PC-9 (cell line): ENCODE measurements around the gene CFAP99. TPM values are rescaled to one million over a fixed set of nuclear protein-coding genes. Genes with fewer than 3 reads are reported as not detected.

Experiments
- BruUV-seq: library from RNA; stranded (reverse); fragments of 400-500 nt; replicated peaks from 2 replicates; lab custom pipeline; 2021; lab: Mats Ljungman, UMichigan
- CTCF ChIA-PET: fragments of 300-600 bp; sonication (Branson Sonifier 250); formaldehyde crosslinking; loops from one replicate; lab custom pipeline; 2022; ENCODE audit warnings: antibody characterized with exemption; lab: Charles Lee
- POLR2A ChIA-PET: fragments of 300-600 bp; sonication (Branson Sonifier 250); formaldehyde crosslinking; loops from one replicate; lab custom pipeline; 2022; ENCODE audit warnings: antibody characterized with exemption; ENCODE audit not compliant: unreplicated experiment; lab: Charles Lee
- DNase-seq, 2 experiments: peaks; one replicate each; pipeline versions ENCODE4 v3.0.0 to v3.0.0-alpha.2; 2015 to 2022; ENCODE audit warnings: mixed read lengths in 1 of 2
- H2AFZ ChIP-seq: fragments of 200-600 bp; sonication (generic); 2 replicates; pipeline ENCODE4 v1.8.1; 2017; ENCODE audit warnings: antibody characterized with exemption
- H3F3A ChIP-seq: fragments of 200-600 bp; sonication (generic); 2 replicates; pipeline ENCODE4 v1.8.1; 2017; ENCODE audit warnings: antibody characterized with exemption, mild to moderate bottlenecking, low read depth; ENCODE audit not compliant: insufficient read depth
- H3K27ac ChIP-seq: fragments of 200-600 bp; sonication (generic); 2 replicates; pipeline ENCODE4 v1.6.1; 2016; ENCODE audit warnings: mixed run types
- H3K27me3 ChIP-seq: fragments of 200-600 bp; sonication (generic); 2 replicates; pipeline ENCODE4 v1.6.1; 2016; ENCODE audit warnings: low read depth, mixed run types; ENCODE audit not compliant: insufficient read depth
- H3K36me3 ChIP-seq: fragments of 200-600 bp; sonication (generic); 2 replicates; pipeline ENCODE4 v1.6.1; 2016; ENCODE audit warnings: low read depth, mixed run types
- H3K4me1 ChIP-seq: fragments of 200-600 bp; sonication (generic); replicated peaks from 2 replicates; pipeline ENCODE4 v1.6.1; 2016; ENCODE audit warnings: mixed run types; ENCODE audit not compliant: insufficient read depth
- H3K4me2 ChIP-seq: fragments of 200-600 bp; sonication (generic); 2 replicates; pipeline ENCODE4 v1.6.1; 2017; ENCODE audit warnings: mixed run types
- H3K4me3 ChIP-seq: fragments of 200-600 bp; sonication (generic); 2 replicates; pipeline ENCODE4 v1.6.1; 2016; ENCODE audit warnings: mixed run types
- H3K79me2 ChIP-seq: fragments of 200-600 bp; sonication (generic); 2 replicates; pipeline ENCODE4 v1.6.1; 2017; ENCODE audit warnings: low read depth, mixed run types
- H3K9me2 ChIP-seq: fragments of 200-600 bp; sonication (generic); 2 replicates; pipeline ENCODE4 v1.8.1; 2017; ENCODE audit warnings: mild to moderate bottlenecking; ENCODE audit not compliant: insufficient read depth
- H3K9me3 ChIP-seq: fragments of 200-600 bp; sonication (generic); 2 replicates; pipeline ENCODE4 v1.8.1; 2016; ENCODE audit warnings: low read depth; ENCODE audit not compliant: insufficient read depth
- H4K20me1 ChIP-seq: fragments of 200-600 bp; sonication (generic); 2 replicates; pipeline ENCODE4 v1.8.1; 2017; ENCODE audit not compliant: insufficient read depth
- EZH2 ChIP-seq: fragments of 200-600 bp; sonication (generic); IDR thresholded peaks from 2 replicates; pipeline ENCODE4 v1.8.0; 2017; ENCODE audit warnings: antibody characterized with exemption, low read depth
- intact Hi-C: fragments of 100-400 bp; cut with micrococcal nuclease; formaldehyde crosslinking; loops from one replicate; pipeline ENCODE4 v1.10.0; 2022; ENCODE audit not compliant: unreplicated experiment
- total RNA-seq: library from RNA; stranded (reverse); gene quantifications from 2 replicates; pipeline ENCODE4 v1.2.3, GENCODE V29; 2021
- TF ChIP-seq, protein P1 (sequence below): fragments of 200-600 bp; sonication (generic); conservative IDR thresholded peaks from 2 replicates; pipeline ENCODE4 v1.6.1; 2017; ENCODE audit warnings: mixed run types, antibody characterized with exemption, mild to moderate bottlenecking, moderate library complexity

Gene CFAP99
- total RNA-seq, 1 experiment from 2014 or later: 0.85 TPM

DNA sequence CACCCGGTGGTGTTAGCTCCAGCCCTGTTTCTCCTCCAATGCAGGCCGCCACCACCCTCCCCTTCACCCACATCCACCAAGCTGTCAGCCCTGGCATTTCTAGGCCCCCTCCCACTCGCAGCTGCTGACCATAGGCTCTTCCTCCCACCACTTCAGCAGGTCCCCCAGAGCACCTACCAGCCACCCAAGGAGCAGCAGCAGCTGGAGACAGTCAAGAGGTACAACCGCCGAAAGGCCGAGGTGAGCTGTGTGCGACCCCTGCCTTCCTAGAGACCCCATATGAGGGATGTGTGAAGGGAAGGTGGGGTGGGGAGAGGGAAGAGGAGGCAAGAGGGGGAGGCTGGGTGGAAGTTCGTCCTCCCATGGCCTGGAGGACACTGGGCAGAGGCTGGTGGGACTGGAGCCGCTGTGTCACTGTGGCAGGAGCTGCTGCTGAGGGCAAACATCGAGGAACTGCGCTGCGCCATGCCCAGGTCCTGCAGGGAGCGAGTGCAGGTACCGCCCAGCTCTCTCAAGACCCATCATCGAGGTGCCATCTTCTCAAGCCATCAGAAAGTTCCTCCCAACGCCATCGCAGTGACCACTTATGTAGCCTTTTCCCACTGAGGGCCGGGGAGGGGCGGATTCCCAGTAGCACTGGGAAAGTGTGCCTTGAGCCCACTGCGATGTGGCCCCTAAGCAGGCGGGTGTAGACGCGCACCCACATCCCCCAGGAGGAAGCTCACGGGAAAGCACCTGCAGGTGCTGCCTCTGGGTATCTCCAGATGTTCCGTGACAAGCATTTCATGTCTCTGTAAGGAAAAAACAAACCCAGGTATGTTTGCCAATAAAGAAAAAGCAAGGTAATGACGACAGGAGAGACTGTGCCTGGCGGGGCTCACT, 31.0 kb downstream of the CFAP99 start:
- intact Hi-C loops: no loop called here
- no peak overlapping the region for H2AFZ ChIP-seq
- H3K9me2 ChIP-seq: no peaks in the 10 kb centered on the region
- no peaks in the 10 kb centered on the region for H4K20me1 ChIP-seq
- H3K4me3 ChIP-seq: no peak overlapping the region
- DNase-seq: no peak
- ChIA-PET CTCF (no interaction called here), POLR2A (no interaction called here)
- no peak overlapping the region for H3K4me2 ChIP-seq
- no peaks in the 10 kb centered on the region for H3F3A ChIP-seq
- peaks cover 47% of the 10 kb centered on the region for H3K27me3 ChIP-seq
- BruUV-seq: no TSS peak
- H3K9me3 ChIP-seq: no peaks in the 10 kb centered on the region
- H3K36me3 ChIP-seq: no peaks in the 10 kb centered on the region
- TF ChIP-seq, protein P1, sequence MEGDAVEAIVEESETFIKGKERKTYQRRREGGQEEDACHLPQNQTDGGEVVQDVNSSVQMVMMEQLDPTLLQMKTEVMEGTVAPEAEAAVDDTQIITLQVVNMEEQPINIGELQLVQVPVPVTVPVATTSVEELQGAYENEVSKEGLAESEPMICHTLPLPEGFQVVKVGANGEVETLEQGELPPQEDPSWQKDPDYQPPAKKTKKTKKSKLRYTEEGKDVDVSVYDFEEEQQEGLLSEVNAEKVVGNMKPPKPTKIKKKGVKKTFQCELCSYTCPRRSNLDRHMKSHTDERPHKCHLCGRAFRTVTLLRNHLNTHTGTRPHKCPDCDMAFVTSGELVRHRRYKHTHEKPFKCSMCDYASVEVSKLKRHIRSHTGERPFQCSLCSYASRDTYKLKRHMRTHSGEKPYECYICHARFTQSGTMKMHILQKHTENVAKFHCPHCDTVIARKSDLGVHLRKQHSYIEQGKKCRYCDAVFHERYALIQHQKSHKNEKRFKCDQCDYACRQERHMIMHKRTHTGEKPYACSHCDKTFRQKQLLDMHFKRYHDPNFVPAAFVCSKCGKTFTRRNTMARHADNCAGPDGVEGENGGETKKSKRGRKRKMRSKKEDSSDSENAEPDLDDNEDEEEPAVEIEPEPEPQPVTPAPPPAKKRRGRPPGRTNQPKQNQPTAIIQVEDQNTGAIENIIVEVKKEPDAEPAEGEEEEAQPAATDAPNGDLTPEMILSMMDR: no peak
- no peak for TF ChIP-seq EZH2
- no peaks in the 10 kb centered on the region for H3K4me1 ChIP-seq
- H3K79me2 ChIP-seq: no peaks in the 10 kb centered on the region
- H3K27ac ChIP-seq: no peak overlapping the region

DNA sequence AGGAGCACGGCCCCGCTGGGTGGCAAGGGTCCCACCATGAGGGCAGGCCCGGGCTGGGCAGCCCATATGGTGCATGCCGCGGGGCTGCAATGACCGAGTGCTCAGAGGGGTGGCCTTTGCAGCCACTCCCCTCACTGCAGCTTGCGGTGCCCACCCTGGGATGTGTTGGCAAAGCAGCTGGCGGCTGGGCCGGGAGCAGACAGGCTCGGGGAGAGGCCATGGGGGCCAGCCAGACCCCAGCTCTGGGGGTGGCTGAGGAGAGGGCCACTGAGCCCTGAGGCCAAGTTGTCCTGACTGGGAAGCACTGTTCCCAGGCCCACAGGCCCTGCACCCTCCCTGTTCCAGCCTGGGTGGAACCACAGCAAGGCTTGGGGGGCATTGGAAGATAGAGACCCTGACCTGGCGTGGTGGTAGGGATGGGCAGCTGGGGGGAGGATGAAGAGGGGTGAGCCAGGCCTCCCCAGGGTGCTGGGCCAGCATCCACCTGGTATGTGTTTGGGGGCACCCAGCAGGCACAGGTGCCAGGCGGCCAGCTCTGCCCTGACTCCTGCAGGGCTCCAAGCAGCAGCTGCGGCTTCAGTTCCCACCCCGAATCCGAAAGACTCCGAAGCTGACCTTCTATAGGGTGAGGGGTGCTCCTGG, 31.8 kb downstream of the CFAP99 start:
- Histone ChIP-seq H3K36me3 (no peaks in the 10 kb centered on the region), H3K79me2 (no peaks in the 10 kb centered on the region), H3F3A (no peaks in the 10 kb centered on the region), H3K4me1 (no peaks in the 10 kb centered on the region), H2AFZ (no peak overlapping the region), H3K4me2 (no peak overlapping the region), H3K4me3 (no peak overlapping the region), H4K20me1 (no peaks in the 10 kb centered on the region), H3K9me3 (no peaks in the 10 kb centered on the region), H3K27ac (no peak overlapping the region), H3K9me2 (no peaks in the 10 kb centered on the region), H3K27me3 (peaks cover 41% of the 10 kb centered on the region)
- CTCF ChIA-PET: no interaction called here
- BruUV-seq: no TSS peak
- POLR2A ChIA-PET: no interaction called here
- intact Hi-C loops: no loop called here
- TF ChIP-seq, protein P1: no peak
- TF ChIP-seq EZH2: no peak
- DNase-seq: no peak

DNA sequence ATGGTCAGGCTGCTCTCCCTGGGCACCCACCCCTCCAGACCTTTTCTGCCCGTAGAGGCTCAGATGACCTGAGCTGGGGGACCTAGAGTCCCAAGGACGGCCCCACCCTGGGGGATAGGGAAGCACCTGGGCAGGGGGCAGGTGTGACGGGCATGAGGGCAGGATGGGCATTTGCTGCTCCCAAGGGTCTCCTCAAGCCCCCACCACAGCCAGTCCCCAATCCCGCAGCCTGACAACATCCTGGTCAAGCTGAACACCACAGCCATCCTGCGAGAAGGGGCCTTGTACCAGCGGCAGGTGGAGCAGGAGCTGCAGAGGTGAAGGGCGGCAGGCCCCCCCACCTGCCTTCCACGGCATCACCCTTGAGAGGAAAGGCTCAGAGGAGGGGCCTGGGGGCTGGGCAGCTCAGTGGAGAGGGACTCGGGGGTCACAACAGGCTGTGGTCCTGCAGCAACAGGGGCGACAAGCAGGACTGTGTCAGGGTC, 32.3 kb downstream of the CFAP99 start:
- BruUV-seq: no TSS peak
- Histone ChIP-seq H3K27ac (no peak overlapping the region), H4K20me1 (no peaks in the 10 kb centered on the region), H3K36me3 (no peaks in the 10 kb centered on the region), H3K4me3 (no peak overlapping the region), H3K4me1 (no peaks in the 10 kb centered on the region), H3K4me2 (no peak overlapping the region), H3K79me2 (no peaks in the 10 kb centered on the region), H2AFZ (no peak overlapping the region), H3K9me2 (no peaks in the 10 kb centered on the region), H3K27me3 (peaks cover 36% of the 10 kb centered on the region), H3F3A (no peaks in the 10 kb centered on the region), H3K9me3 (no peaks in the 10 kb centered on the region)
- CTCF ChIA-PET: no interaction called here
- DNase-seq: no peak
- TF ChIP-seq EZH2: no peak
- TF ChIP-seq, protein P1: no peak
- POLR2A ChIA-PET: no interaction called here
- intact Hi-C loops: no loop called here
